HG02571 (cell line): ENCODE measurements around the gene MRPS21.

Experiments
- ATAC-seq: cut with Tn5 transposase; IDR thresholded peaks from one replicate; pipeline ENCODE4 v1.9.1; 2021; ENCODE audit warnings: mild to moderate bottlenecking, moderate library complexity; ENCODE audit not compliant: unreplicated experiment

Gene MRPS21

GRCh38 chr1:150293433-150294253 is at the start of gene MRPS21:
Gene MRPS21, plus strand, starts transcription at chr1:150293861. Its CDS starts 506 bp downstream, at chr1:150294367.
- peak; percentile 91 for ATAC-seq

GRCh38 chr1:150249936-150250335 is 43.7 kb upstream of the MRPS21 start:
- no peak for ATAC-seq

- ATAC-seq: no peak
These were observed 37.5 kb upstream of the MRPS21 start for GRCh38 chr1:150256198-150256553.

- no peak for ATAC-seq
These were observed 36.9 kb upstream of the MRPS21 start for GRCh38 chr1:150256554-150257341.

GRCh38 chr1:150257624-150258585 is 35.8 kb upstream of the MRPS21 start, which contains the start of gene CA14:
Gene CA14, plus strand, starts transcription at chr1:150257774. Its CDS starts 355 bp downstream, at chr1:150258129.
- ATAC-seq: no peak

- ATAC-seq: no peak
These were observed 34.4 kb upstream of the MRPS21 start for GRCh38 chr1:150259217-150259616.

GRCh38 chr1:150259758-150260669 is 33.6 kb upstream of the MRPS21 start:
- ATAC-seq: no peak

- ATAC-seq: no peak
These were observed 32.3 kb upstream of the MRPS21 start for GRCh38 chr1:150261367-150261766.

- ATAC-seq: no peak
These were observed 31.0 kb upstream of the MRPS21 start for GRCh38 chr1:150262388-150263320.

GRCh38 chr1:150263549-150263948 is 30.1 kb upstream of the MRPS21 start:
- ATAC-seq: no peak

- no peak for ATAC-seq
These were observed 25.8 kb upstream of the MRPS21 start for GRCh38 chr1:150267896-150268295.

GRCh38 chr1:150268340-150268704 is 25.3 kb upstream of the MRPS21 start:
- peak; percentile 12 for ATAC-seq

- peak; percentile 92 for ATAC-seq
These were observed 24.8 kb upstream of the MRPS21 start, which contains the start of gene APH1A for GRCh38 chr1:150268705-150269403. Gene APH1A, minus strand, starts transcription at chr1:150269016. Its CDS starts 206 bp downstream, at chr1:150268810.

GRCh38 chr1:150269451-150269850 is 24.2 kb upstream of the MRPS21 start:
- no peak for ATAC-seq

- ATAC-seq: no peak
These were observed 22.2 kb upstream of the MRPS21 start for GRCh38 chr1:150271291-150271959.

GRCh38 chr1:150273311-150273710 is 20.4 kb upstream of the MRPS21 start:
- no peak for ATAC-seq

GRCh38 chr1:150280138-150280707 is 13.4 kb upstream of the MRPS21 start:
- ATAC-seq: no peak
